Ishikawa (cell line): ENCODE measurements around the gene FAM171A2.

Experiments used
- EP300 ChIP-seq: IDR thresholded peaks from 2 replicates; pipeline ENCODE4 v1.6.1; 2012; ENCODE audit warnings: borderline replicate concordance
- RAD21 ChIP-seq: IDR thresholded peaks from 2 replicates; pipeline ENCODE4 v1.6.1; 2012; ENCODE audit warnings: low read depth
- YY1 ChIP-seq: IDR thresholded peaks from 2 replicates; pipeline ENCODE4 v1.6.1; 2012; ENCODE audit warnings: low read depth
- TF ChIP-seq, protein P1 (sequence below): IDR thresholded peaks from 2 replicates; pipeline ENCODE4 v1.6.1; 2012; ENCODE audit warnings: low read depth, mild to moderate bottlenecking
- TF ChIP-seq, protein P2 (sequence below): IDR thresholded peaks from 2 replicates; pipeline ENCODE4 v1.6.1; 2012

DNA sequence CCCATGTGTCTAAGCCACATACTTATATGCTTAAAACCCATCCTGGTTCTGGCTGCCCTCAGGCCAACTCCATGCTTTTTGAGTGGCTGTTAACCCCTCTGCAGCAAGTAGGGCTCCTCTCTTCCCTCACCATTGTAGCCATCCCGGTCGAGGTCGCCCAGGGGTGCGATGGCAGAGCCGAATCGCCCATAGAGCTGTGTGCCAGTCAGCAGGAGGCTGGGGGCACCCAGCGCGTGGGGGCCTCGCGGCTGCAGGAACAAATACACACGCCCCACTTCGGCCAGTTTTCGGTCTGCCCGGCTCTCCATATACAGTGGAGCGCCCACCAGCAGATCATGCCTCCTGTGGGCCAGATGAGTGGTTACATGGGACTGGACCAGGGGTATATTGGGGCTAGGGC lies 19.7 kb upstream of the FAM171A2 start:
- no peak for TF ChIP-seq EP300
- TF ChIP-seq, protein P1, sequence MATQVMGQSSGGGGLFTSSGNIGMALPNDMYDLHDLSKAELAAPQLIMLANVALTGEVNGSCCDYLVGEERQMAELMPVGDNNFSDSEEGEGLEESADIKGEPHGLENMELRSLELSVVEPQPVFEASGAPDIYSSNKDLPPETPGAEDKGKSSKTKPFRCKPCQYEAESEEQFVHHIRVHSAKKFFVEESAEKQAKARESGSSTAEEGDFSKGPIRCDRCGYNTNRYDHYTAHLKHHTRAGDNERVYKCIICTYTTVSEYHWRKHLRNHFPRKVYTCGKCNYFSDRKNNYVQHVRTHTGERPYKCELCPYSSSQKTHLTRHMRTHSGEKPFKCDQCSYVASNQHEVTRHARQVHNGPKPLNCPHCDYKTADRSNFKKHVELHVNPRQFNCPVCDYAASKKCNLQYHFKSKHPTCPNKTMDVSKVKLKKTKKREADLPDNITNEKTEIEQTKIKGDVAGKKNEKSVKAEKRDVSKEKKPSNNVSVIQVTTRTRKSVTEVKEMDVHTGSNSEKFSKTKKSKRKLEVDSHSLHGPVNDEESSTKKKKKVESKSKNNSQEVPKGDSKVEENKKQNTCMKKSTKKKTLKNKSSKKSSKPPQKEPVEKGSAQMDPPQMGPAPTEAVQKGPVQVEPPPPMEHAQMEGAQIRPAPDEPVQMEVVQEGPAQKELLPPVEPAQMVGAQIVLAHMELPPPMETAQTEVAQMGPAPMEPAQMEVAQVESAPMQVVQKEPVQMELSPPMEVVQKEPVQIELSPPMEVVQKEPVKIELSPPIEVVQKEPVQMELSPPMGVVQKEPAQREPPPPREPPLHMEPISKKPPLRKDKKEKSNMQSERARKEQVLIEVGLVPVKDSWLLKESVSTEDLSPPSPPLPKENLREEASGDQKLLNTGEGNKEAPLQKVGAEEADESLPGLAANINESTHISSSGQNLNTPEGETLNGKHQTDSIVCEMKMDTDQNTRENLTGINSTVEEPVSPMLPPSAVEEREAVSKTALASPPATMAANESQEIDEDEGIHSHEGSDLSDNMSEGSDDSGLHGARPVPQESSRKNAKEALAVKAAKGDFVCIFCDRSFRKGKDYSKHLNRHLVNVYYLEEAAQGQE, result no peak
- TF ChIP-seq YY1, result no peak
- TF ChIP-seq, protein P2, sequence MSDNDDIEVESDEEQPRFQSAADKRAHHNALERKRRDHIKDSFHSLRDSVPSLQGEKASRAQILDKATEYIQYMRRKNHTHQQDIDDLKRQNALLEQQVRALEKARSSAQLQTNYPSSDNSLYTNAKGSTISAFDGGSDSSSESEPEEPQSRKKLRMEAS, result no peak
- no peak for TF ChIP-seq RAD21
